ENCODE measurements around the gene UBR3.

The UBR3 gene

DNA sequence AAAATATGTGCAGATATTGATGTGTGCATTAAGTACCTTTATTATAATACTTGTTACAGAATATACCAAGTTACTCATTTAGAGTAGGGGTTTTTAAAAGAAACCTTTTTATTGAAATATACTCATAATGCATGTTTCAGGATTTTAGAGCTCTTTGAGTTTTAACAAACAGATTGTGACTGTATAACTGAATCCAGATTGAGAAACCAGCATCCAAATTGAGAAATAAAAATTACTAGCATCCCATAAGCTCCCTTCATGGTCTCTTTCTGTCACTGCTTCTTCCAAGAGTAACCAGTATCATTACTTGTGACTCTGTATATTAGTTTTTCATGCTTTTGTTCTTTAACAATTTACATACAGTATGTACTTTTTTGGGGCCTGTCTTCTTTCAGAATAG is 156.9 kb downstream of the UBR3 start:
- POLR2A ChIA-PET = no interaction called here

DNA sequence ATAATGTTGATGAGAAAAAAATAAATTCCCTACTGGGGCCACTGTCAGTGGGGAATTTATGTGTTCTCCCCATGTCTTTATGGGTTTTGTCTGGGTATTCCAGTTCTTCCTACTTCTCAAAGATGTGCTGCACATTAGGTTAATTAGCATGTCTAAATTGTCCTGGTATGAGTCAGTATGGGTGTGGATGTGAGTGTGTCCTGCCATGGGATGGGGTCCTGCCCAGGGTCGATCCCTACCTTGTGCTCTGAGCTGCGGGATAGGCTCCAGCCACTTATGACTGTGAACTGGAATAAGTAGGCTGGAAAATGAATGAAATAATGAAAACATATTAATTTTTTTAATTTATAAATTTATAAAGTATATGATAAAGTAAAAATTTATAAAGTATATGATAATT is 167.5 kb downstream of the UBR3 start:
- H3K4me1 ChIP-seq (ENCODE audit: control insufficient read depth, insufficient read depth, low read length) = no peaks in the 10 kb centered on the region
- no peak overlapping the region for H3K4me3 ChIP-seq (ENCODE audit: low read depth, low read length)
- H3K36me3 ChIP-seq (ENCODE audit: control insufficient read depth in 2 of 2, insufficient read depth in 1 of 2, low read length in 2 of 2) = peaks cover 0 to 20% of the 10 kb centered on the region in 2 experiments; a peak in 1 of 3 replicates
- no peak overlapping the region for H3K27ac ChIP-seq (ENCODE audit: extremely low read depth, low read depth, low read length)
- no peaks in the 10 kb centered on the region for H3K9me3 ChIP-seq (ENCODE audit: control insufficient read depth, insufficient read depth, low read depth, low read length)
- ChIA-PET POLR2A (no interaction called here), CTCF (no interaction called here)
- TF ChIP-seq, protein P1, sequence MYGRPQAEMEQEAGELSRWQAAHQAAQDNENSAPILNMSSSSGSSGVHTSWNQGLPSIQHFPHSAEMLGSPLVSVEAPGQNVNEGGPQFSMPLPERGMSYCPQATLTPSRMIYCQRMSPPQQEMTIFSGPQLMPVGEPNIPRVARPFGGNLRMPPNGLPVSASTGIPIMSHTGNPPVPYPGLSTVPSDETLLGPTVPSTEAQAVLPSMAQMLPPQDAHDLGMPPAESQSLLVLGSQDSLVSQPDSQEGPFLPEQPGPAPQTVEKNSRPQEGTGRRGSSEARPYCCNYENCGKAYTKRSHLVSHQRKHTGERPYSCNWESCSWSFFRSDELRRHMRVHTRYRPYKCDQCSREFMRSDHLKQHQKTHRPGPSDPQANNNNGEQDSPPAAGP (tag by site-specific recombination; IDR thresholded peaks at IDR 0.05) = no peak
- TF ChIP-seq REPIN1 (tag by site-specific recombination; IDR thresholded peaks at IDR 0.05; ENCODE audit: low read depth) (no peak), ZNF776 (tag by site-specific recombination; IDR thresholded peaks at IDR 0.05; ENCODE audit: borderline replicate concordance) (no peak), ZNF341 (tag by site-specific recombination; IDR thresholded peaks at IDR 0.05; ENCODE audit: low read depth) (no peak), ZNF114 (tag by site-specific recombination; IDR thresholded peaks at IDR 0.05) (no peak), TRIM28 (IDR thresholded peaks at IDR 0.05; ENCODE audit: borderline replicate concordance, low read length) (no peak), ZNF670 (tag by site-specific recombination; IDR thresholded peaks at IDR 0.05; ENCODE audit: low read depth) (no peak), ZNF354C (tag by site-specific recombination; IDR thresholded peaks at IDR 0.05; ENCODE audit: borderline replicate concordance, low read depth) (no peak)
- TF ChIP-seq, protein P2, sequence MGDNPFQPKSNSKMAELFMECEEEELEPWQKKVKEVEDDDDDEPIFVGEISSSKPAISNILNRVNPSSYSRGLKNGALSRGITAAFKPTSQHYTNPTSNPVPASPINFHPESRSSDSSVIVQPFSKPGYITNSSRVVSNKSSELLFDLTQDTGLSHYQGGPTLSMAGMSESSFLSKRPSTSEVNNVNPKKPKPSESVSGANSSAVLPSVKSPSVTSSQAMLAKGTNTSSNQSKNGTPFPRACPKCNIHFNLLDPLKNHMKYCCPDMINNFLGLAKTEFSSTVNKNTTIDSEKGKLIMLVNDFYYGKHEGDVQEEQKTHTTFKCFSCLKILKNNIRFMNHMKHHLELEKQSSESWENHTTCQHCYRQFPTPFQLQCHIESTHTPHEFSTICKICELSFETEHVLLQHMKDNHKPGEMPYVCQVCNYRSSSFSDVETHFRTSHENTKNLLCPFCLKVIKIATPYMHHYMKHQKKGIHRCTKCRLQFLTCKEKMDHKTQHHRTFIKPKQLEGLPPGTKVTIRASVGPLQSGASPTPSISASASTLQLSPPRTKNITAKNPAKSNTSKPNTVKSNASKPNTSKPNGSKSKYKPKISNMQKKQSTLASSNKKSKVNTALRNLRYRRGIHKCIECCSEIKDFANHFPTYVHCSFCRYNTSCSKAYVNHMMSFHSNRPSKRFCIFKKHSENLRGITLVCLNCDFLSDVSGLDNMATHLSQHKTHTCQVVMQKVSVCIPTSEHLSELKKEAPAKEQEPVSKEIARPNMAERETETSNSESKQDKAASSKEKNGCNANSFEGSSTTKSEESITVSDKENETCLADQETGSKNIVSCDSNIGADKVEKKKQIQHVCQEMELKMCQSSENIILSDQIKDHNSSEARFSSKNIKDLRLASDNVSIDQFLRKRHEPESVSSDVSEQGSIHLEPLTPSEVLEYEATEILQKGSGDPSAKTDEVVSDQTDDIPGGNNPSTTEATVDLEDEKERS (tag by site-specific recombination; IDR thresholded peaks at IDR 0.05) = no peak
- TF ChIP-seq, protein P3, sequence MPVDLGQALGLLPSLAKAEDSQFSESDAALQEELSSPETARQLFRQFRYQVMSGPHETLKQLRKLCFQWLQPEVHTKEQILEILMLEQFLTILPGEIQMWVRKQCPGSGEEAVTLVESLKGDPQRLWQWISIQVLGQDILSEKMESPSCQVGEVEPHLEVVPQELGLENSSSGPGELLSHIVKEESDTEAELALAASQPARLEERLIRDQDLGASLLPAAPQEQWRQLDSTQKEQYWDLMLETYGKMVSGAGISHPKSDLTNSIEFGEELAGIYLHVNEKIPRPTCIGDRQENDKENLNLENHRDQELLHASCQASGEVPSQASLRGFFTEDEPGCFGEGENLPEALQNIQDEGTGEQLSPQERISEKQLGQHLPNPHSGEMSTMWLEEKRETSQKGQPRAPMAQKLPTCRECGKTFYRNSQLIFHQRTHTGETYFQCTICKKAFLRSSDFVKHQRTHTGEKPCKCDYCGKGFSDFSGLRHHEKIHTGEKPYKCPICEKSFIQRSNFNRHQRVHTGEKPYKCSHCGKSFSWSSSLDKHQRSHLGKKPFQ (tag by site-specific recombination; IDR thresholded peaks at IDR 0.05) = no peak
- TF ChIP-seq, protein P4, sequence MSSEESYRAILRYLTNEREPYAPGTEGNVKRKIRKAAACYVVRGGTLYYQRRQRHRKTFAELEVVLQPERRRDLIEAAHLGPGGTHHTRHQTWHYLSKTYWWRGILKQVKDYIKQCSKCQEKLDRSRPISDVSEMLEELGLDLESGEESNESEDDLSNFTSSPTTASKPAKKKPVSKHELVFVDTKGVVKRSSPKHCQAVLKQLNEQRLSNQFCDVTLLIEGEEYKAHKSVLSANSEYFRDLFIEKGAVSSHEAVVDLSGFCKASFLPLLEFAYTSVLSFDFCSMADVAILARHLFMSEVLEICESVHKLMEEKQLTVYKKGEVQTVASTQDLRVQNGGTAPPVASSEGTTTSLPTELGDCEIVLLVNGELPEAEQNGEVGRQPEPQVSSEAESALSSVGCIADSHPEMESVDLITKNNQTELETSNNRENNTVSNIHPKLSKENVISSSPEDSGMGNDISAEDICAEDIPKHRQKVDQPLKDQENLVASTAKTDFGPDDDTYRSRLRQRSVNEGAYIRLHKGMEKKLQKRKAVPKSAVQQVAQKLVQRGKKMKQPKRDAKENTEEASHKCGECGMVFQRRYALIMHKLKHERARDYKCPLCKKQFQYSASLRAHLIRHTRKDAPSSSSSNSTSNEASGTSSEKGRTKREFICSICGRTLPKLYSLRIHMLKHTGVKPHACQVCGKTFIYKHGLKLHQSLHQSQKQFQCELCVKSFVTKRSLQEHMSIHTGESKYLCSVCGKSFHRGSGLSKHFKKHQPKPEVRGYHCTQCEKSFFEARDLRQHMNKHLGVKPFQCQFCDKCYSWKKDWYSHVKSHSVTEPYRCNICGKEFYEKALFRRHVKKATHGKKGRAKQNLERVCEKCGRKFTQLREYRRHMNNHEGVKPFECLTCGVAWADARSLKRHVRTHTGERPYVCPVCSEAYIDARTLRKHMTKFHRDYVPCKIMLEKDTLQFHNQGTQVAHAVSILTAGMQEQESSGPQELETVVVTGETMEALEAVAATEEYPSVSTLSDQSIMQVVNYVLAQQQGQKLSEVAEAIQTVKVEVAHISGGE (tag by site-specific recombination; conservative IDR thresholded peaks at IDR 0.05; ENCODE audit: low read depth) = no peak

More for the DNA sequence above, 156.9 kb downstream of the UBR3 start:
- H3K4me1 ChIP-seq (ENCODE audit: control insufficient read depth, insufficient read depth, low read length) = no peaks in the 10 kb centered on the region
- CTCF ChIA-PET = no interaction called here
- no peak for TF ChIP-seq ZNF48 (tag by site-specific recombination; IDR thresholded peaks at IDR 0.05)
- no peak for TF ChIP-seq ZBTB17 (tag by site-specific recombination; IDR thresholded peaks at IDR 0.05)
- TF ChIP-seq ZEB2 (tag by site-specific recombination; IDR thresholded peaks at IDR 0.05) = no peak
- TF ChIP-seq, protein P5, sequence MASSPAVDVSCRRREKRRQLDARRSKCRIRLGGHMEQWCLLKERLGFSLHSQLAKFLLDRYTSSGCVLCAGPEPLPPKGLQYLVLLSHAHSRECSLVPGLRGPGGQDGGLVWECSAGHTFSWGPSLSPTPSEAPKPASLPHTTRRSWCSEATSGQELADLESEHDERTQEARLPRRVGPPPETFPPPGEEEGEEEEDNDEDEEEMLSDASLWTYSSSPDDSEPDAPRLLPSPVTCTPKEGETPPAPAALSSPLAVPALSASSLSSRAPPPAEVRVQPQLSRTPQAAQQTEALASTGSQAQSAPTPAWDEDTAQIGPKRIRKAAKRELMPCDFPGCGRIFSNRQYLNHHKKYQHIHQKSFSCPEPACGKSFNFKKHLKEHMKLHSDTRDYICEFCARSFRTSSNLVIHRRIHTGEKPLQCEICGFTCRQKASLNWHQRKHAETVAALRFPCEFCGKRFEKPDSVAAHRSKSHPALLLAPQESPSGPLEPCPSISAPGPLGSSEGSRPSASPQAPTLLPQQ (tag by site-specific recombination; IDR thresholded peaks at IDR 0.05) = no peak
- TF ChIP-seq, protein P6, sequence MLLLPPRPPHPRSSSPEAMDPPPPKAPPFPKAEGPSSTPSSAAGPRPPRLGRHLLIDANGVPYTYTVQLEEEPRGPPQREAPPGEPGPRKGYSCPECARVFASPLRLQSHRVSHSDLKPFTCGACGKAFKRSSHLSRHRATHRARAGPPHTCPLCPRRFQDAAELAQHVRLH (tag by site-specific recombination; IDR thresholded peaks at IDR 0.05) = no peak
- TF ChIP-seq, protein P7, sequence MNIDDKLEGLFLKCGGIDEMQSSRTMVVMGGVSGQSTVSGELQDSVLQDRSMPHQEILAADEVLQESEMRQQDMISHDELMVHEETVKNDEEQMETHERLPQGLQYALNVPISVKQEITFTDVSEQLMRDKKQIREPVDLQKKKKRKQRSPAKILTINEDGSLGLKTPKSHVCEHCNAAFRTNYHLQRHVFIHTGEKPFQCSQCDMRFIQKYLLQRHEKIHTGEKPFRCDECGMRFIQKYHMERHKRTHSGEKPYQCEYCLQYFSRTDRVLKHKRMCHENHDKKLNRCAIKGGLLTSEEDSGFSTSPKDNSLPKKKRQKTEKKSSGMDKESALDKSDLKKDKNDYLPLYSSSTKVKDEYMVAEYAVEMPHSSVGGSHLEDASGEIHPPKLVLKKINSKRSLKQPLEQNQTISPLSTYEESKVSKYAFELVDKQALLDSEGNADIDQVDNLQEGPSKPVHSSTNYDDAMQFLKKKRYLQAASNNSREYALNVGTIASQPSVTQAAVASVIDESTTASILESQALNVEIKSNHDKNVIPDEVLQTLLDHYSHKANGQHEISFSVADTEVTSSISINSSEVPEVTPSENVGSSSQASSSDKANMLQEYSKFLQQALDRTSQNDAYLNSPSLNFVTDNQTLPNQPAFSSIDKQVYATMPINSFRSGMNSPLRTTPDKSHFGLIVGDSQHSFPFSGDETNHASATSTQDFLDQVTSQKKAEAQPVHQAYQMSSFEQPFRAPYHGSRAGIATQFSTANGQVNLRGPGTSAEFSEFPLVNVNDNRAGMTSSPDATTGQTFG (tag by site-specific recombination; IDR thresholded peaks at IDR 0.05; ENCODE audit: borderline replicate concordance) = no peak
- no peak for TF ChIP-seq KLF8 (tag by site-specific recombination; IDR thresholded peaks at IDR 0.05)
- TF ChIP-seq, protein P8, sequence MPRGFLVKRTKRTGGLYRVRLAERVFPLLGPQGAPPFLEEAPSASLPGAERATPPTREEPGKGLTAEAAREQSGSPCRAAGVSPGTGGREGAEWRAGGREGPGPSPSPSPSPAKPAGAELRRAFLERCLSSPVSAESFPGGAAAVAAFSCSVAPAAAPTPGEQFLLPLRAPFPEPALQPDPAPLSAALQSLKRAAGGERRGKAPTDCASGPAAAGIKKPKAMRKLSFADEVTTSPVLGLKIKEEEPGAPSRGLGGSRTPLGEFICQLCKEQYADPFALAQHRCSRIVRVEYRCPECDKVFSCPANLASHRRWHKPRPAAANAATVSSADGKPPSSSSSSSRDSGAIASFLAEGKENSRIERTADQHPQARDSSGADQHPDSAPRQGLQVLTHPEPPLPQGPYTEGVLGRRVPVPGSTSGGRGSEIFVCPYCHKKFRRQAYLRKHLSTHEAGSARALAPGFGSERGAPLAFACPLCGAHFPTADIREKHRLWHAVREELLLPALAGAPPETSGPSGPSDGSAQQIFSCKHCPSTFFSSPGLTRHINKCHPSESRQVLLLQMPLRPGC (tag by site-specific recombination; IDR thresholded peaks at IDR 0.05) = no peak
- no peak for TF ChIP-seq GFI1B (tag by site-specific recombination; IDR thresholded peaks at IDR 0.05)
- H3K9me3 ChIP-seq (ENCODE audit: control insufficient read depth, insufficient read depth, low read depth, low read length) = no peaks in the 10 kb centered on the region
- no peak overlapping the region for H3K27ac ChIP-seq (ENCODE audit: extremely low read depth, low read depth, low read length)
- peaks cover 7 to 8% of the 10 kb centered on the region in 2 experiments for H3K36me3 ChIP-seq (ENCODE audit: control insufficient read depth in 2 of 2, insufficient read depth in 1 of 2, low read length in 2 of 2)
- H3K4me3 ChIP-seq (ENCODE audit: low read depth, low read length) = no peak overlapping the region
